H9 (cell line): ENCODE results near the gene CDK6. TPM values are rescaled to one million over a fixed set of nuclear protein-coding genes. Genes with fewer than 3 reads are reported as not detected.

Source experiments
- DNase-seq: peaks from one replicate; pipeline ENCODE4 v3.0.0-alpha.2; 2017
- H2AFZ ChIP-seq: one replicate; pipeline ENCODE4 v1.6.1; 2013; ENCODE audit warnings: mild to moderate bottlenecking, low read length, control low read depth, moderate library complexity
- H2AK5ac ChIP-seq: 2 replicates; pipeline ENCODE4 v1.6.1; 2013; ENCODE audit warnings: low read length, control low read depth, mixed read lengths; ENCODE audit not compliant: insufficient read length
- H2BK120ac ChIP-seq: one replicate; pipeline ENCODE4 v1.6.1; 2013; ENCODE audit warnings: low read depth, mild to moderate bottlenecking, low read length, control low read depth, inconsistent platforms; ENCODE audit not compliant: poor library complexity, severe bottlenecking
- H2BK12ac ChIP-seq: 2 replicates; pipeline ENCODE4 v1.6.1; 2013; ENCODE audit warnings: low read length, control low read depth, mixed read lengths, low read depth; ENCODE audit not compliant: insufficient read length
- H2BK15ac ChIP-seq: 2 replicates; pipeline ENCODE4 v1.6.1; 2013; ENCODE audit warnings: low read depth, low read length, control low read depth
- H2BK20ac ChIP-seq: one replicate; pipeline ENCODE4 v1.6.1; 2013; ENCODE audit warnings: low read depth, mild to moderate bottlenecking, low read length, control low read depth, inconsistent platforms; ENCODE audit not compliant: poor library complexity, severe bottlenecking
- H2BK5ac ChIP-seq: 2 replicates; pipeline ENCODE4 v1.6.1; 2013; ENCODE audit warnings: low read length, control low read depth, mixed read lengths; ENCODE audit not compliant: insufficient read length
- H3K14ac ChIP-seq: 2 replicates; pipeline ENCODE4 v1.6.1; 2013; ENCODE audit warnings: low read length, control low read depth; ENCODE audit not compliant: insufficient read depth
- H3K18ac ChIP-seq: 2 replicates; pipeline ENCODE4 v1.6.1; 2013; ENCODE audit warnings: low read depth, mild to moderate bottlenecking, mixed read lengths, low read length, control low read depth; ENCODE audit not compliant: insufficient read length
- H3K23ac ChIP-seq: 2 replicates; pipeline ENCODE4 v1.6.1; 2013; ENCODE audit warnings: low read length, control low read depth, mixed read lengths, low read depth; ENCODE audit not compliant: insufficient read length
- H3K23me2 ChIP-seq: 2 replicates; pipeline ENCODE4 v1.6.1; 2013; ENCODE audit warnings: low read depth, mild to moderate bottlenecking, mixed read lengths, low read length, control low read depth; ENCODE audit not compliant: insufficient read length, poor library complexity, severe bottlenecking
- H3K27ac ChIP-seq: 2 replicates; pipeline ENCODE4 v1.5.1; 2013; ENCODE audit warnings: low read length, control low read depth, mixed read lengths, low read depth; ENCODE audit not compliant: insufficient read length
- H3K27me3 ChIP-seq: 2 replicates; pipeline ENCODE4 v1.6.1; 2013; ENCODE audit warnings: low read length, control low read depth, inconsistent platforms; ENCODE audit not compliant: insufficient read depth
- H3K4ac ChIP-seq: 2 replicates; pipeline ENCODE4 v1.6.1; 2013; ENCODE audit warnings: low read depth, mild to moderate bottlenecking, control low read depth, inconsistent platforms, low read length, moderate library complexity
- H3K4me1 ChIP-seq: 2 replicates; pipeline ENCODE4 v1.6.1; 2013; ENCODE audit warnings: low read length, control low read depth, inconsistent platforms; ENCODE audit not compliant: insufficient read depth
- H3K4me2 ChIP-seq: 2 replicates; pipeline ENCODE4 v1.6.1; 2013; ENCODE audit warnings: low read length, control low read depth, mixed read lengths; ENCODE audit not compliant: insufficient read length, insufficient read depth
- H3K56ac ChIP-seq: 2 replicates; pipeline ENCODE4 v1.6.1; 2013; ENCODE audit warnings: low read depth, mild to moderate bottlenecking, mixed read lengths, low read length, control low read depth; ENCODE audit not compliant: insufficient read length
- H3K79me1 ChIP-seq: 2 replicates; pipeline ENCODE4 v1.6.1; 2013; ENCODE audit warnings: low read depth, mild to moderate bottlenecking, moderate library complexity, low read length, control low read depth, inconsistent platforms; ENCODE audit not compliant: insufficient read depth, poor library complexity, severe bottlenecking
- H3K79me2 ChIP-seq: 2 replicates; pipeline ENCODE4 v1.6.1; 2013; ENCODE audit warnings: low read length, control low read depth, inconsistent platforms; ENCODE audit not compliant: insufficient read depth
- H3K9ac ChIP-seq: 2 replicates; pipeline ENCODE4 v1.6.1; 2013; ENCODE audit warnings: low read length, control low read depth, mixed read lengths; ENCODE audit not compliant: insufficient read length; ENCODE audit errors: extremely low read depth
- H3K9me3 ChIP-seq: one replicate; pipeline ENCODE4 v1.6.1; 2013; ENCODE audit warnings: low read depth, low read length, inconsistent platforms; ENCODE audit not compliant: control insufficient read depth
- H3T11ph ChIP-seq: one replicate; pipeline ENCODE4 v1.6.1; 2013; ENCODE audit warnings: mild to moderate bottlenecking, low read length, control low read depth, inconsistent platforms
- H4K20me1 ChIP-seq: one replicate; pipeline ENCODE4 v1.6.1; 2013; ENCODE audit not compliant: control insufficient read depth, insufficient read length, insufficient read depth
- H4K5ac ChIP-seq: 2 replicates; pipeline ENCODE4 v1.6.1; 2013; ENCODE audit warnings: low read depth, mild to moderate bottlenecking, mixed read lengths, low read length, control low read depth; ENCODE audit not compliant: insufficient read length
- H4K8ac ChIP-seq: replicated peaks from 2 replicates; pipeline ENCODE4 v1.6.1; 2013; ENCODE audit warnings: low read length, control low read depth, mixed read lengths, low read depth; ENCODE audit not compliant: insufficient read length
- H4K91ac ChIP-seq: 2 replicates; pipeline ENCODE4 v1.6.1; 2013; ENCODE audit warnings: low read depth, mild to moderate bottlenecking, moderate library complexity, mixed read lengths, low read length, control low read depth; ENCODE audit not compliant: insufficient read length
- H3K27ac Mint-ChIP-seq, 3 experiments: 2 replicates in 2 of 3; 3 replicates in 1 of 3; pipeline ENCODE4 v1.8.0; 2020 to 2021; ENCODE audit warnings: mixed read lengths in 3 of 3, mild to moderate bottlenecking in 1 of 3, moderate library complexity in 1 of 3
- H3K27me3 Mint-ChIP-seq: 2 replicates; pipeline ENCODE4 v1.8.0; 2021; ENCODE audit warnings: low read depth, mild to moderate bottlenecking, moderate library complexity, mixed read lengths
- H3K36me3 Mint-ChIP-seq, 3 experiments: 2 replicates in 2 of 3; 3 replicates in 1 of 3; pipeline ENCODE4 v1.8.0; 2020 to 2021; ENCODE audit warnings: low read depth in 3 of 3, mixed read lengths in 3 of 3; ENCODE audit not compliant: insufficient read depth in 1 of 3
- H3K4me1 Mint-ChIP-seq, 2 experiments: 2 replicates each; pipeline ENCODE4 v1.8.0; 2020; ENCODE audit warnings: mixed read lengths in 2 of 2
- H3K4me3 Mint-ChIP-seq, 2 experiments: 2 replicates in 1 of 2; 3 replicates in 1 of 2; pipeline ENCODE4 v1.8.0; 2020 to 2021; ENCODE audit warnings: mild to moderate bottlenecking in 2 of 2, mixed read lengths in 2 of 2, moderate library complexity in 1 of 2
- H3K9me3 Mint-ChIP-seq, 2 experiments: 2 replicates in 1 of 2; 3 replicates in 1 of 2; pipeline ENCODE4 v1.8.0; 2020; ENCODE audit warnings: mild to moderate bottlenecking in 2 of 2, mixed read lengths in 2 of 2, moderate library complexity in 1 of 2
- CTCF ChIP-seq: fragments of 200-600 bp; sonication (generic); conservative IDR thresholded peaks from 3 replicates; pipeline ENCODE4 v1.8.0; 2021; ENCODE audit warnings: antibody characterized with exemption, mild to moderate bottlenecking
- whole genome bisulfite sequencing: extraction: QIAGEN DNeasy Blood & Tissue Kit; methylation state at CpG from one replicate; pipeline ENCODE4 v1.1.7; 2013; ENCODE audit warnings: missing lambda C conversion rate, low lambda C conversion rate, mixed read lengths; ENCODE audit not compliant: insufficient read length; ENCODE audit errors: extremely low coverage; 5-methylcytosine and 5-hydroxymethylcytosine counted together
- total RNA-seq: library from RNA; stranded (reverse); gene quantifications from 2 replicates; pipeline ENCODE4 v1.2.1, GENCODE V29; 2021

Gene CDK6
- total RNA-seq, 1 experiment from 2014 or later = 30.0 TPM

GRCh38 chr7:92590711-92591310 is 245.6 kb downstream of the CDK6 start:
- Histone ChIP-seq H3K56ac (no peak overlapping the region), H2AFZ (no peak overlapping the region), H3T11ph (no peak overlapping the region), H2BK12ac (no peak overlapping the region), H2BK120ac (no peak overlapping the region), H4K91ac (no peak overlapping the region), H3K79me2 (peaks cover 35% of the 10 kb centered on the region; the same call in 1 of the 2 replicates), H3K4ac (no peak overlapping the region), H3K9me3 (no peaks in the 10 kb centered on the region), H3K9ac (no peak overlapping the region), H3K23ac (no peak overlapping the region), H3K27ac (no peak overlapping the region), H3K79me1 (no peaks in the 10 kb centered on the region), H4K5ac (no peak overlapping the region), H3K27me3 (no peaks in the 10 kb centered on the region; the same call in 1 of the 2 replicates), H3K4me1 (no peaks in the 10 kb centered on the region), H2BK20ac (no peak overlapping the region), H4K20me1 (no peaks in the 10 kb centered on the region), H3K14ac (no peak overlapping the region), H3K4me2 (peak overlapping the region; percentile 32), H4K8ac (no peak overlapping the region), H3K18ac (no peak overlapping the region), H2BK5ac (no peak overlapping the region), H2BK15ac (no peak overlapping the region), H2AK5ac (no peak overlapping the region), H3K23me2 (peaks cover 9% of the 10 kb centered on the region)
- peaks cover 11 to 12% of the 10 kb centered on the region in 2 experiments for H3K4me1 Mint-ChIP-seq
- no CpG with 5 or more reads among the region's 19 CpGs for WGBS
- peak overlapping the region; percentile 69 to 96 for H3K4me3 Mint-ChIP-seq
- H3K27ac Mint-ChIP-seq = no peak overlapping the region
- peaks cover 8 to 10% (median 8%) of the 10 kb centered on the region in 3 experiments; a peak in 6 of 7 replicates for H3K36me3 Mint-ChIP-seq
- no peaks in the 10 kb centered on the region for H3K9me3 Mint-ChIP-seq
- H3K27me3 Mint-ChIP-seq = peaks cover 26% of the 10 kb centered on the region
- TF ChIP-seq CTCF = no peak
- no peak for DNase-seq
